ENCODE measurements around the gene RFTN2.
"Not testable (repeated sequence)": the region's sequence is repeated elsewhere in the genome, so short reads cannot be mapped to it uniquely, and the experiment has no call there.

The RFTN2 gene

DNA sequence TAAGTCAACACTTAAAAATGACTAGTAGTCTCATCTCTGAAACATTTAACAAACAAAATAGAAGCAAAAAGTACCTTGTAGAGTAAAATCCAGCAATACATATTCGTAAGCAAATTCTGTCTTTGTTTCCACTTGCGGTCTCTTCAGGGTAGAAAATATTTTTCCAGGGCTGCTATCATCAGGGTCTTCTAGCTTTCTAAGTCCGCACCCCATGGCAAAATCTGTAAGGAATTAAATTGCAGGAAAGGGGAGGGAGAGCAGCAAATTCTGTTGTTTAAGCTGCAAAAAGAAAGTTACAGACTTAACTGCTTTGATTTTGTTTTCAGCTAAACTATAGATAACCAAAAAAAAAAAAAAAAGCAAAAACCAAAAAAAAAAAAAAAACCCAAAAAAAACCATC, at the start of gene RFTN2:
RFTN2 (minus strand) TSS at position 342 of the 400 bp plus-strand sequence; CDS start at position 213, 129 bp downstream.
- DNase-seq: no peak

- DNase-seq: no peak
Measured at GRCh38 chr2:197717863-197718262, 42.5 kb upstream of the RFTN2 start.

DNA sequence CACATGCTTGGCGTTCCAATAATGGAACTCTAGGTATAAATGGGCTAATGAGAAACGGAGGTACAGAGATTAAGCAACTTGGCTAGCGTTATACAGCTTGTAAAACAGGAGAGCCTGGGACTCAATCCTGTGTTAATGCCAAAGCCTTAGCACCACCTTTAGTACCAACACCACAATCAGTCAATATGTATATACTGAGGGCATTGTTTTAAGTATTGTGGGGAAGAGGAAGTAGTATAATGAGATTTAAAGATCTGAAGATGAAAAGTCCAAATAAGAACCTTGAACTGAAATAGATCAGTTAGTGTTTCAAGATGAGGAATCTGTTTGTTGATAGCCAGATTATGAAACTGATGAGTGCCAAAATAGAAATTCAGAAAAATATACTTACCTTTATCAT, 37.9 kb upstream of the RFTN2 start:
- DNase-seq: no peak

GRCh38 chr2:197711578-197711977, 36.2 kb upstream of the RFTN2 start:
- no peak for DNase-seq

DNA sequence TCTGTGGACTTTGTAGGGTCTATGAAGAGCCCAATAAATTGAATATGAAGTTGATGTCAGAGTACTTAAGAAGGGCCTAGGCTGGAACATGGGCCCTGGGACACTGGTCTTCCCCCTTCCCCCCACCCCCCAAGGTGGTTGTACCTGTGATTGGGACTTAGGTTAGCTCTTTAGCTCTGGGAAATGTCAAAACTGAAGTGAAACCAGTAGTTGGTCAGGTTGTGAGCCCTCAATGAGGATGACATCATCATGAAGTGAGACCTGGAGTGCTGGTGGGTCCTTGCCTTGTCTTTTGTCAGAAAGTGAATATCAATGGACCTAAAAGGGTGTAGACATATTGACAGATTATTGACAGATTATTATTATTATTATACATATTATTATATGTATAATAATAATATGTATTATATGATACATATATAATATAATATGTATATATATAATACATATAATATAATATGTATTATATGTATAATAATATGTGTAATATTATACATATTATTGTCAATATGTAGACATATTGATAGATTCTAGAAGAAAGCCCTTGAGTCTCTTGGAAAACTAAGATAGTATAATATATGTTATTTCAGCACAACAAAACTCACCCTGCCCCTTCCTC, 35.1 kb upstream of the RFTN2 start:
- DNase-seq: no peak

DNA sequence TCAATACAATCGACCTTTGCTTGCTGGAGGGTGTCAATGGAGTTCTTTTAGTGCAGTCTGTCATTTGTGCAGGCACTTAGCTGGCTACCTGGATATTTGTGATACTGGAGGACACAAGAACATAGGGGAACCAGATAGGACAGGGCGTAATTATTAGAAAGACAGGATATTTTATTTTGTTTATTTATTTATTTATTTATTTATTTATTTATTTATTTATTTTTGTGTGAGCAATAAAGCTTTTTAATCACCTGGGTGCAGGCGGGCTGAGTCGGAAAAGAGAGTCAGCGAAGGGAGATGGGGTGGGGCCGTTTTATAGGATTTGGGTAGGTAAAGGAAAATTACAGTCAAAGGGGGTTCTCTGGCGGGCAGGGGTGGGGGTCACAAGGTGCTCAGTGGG, 33.8 kb upstream of the RFTN2 start:
- DNase-seq: not testable (repeated sequence)

GRCh38 chr2:197708331-197708730, 32.9 kb upstream of the RFTN2 start:
- no peak for DNase-seq

- DNase-seq: peak; percentile 11
Measured at GRCh38 chr2:197707316-197708213, 32.2 kb upstream of the RFTN2 start.

DNA sequence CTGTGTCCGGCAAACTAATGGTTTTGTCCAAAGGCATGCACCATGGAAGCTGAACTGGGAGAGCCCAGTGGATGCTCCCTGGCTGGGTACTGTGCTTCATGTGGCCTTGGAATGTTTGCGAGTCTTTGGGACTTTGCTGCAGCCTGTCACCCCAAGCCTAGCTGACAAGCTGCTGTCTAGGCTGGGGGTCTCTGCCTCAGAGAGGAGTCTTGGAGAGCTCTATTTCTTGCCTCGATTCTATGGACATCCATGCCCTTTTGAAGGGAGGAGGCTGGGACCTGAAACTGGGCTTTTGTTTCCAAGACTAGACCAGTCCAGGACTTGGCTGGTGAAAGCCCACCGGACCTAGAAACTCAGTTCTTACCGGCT, 31.4 kb upstream of the RFTN2 start:
- no peak for DNase-seq

- no peak for DNase-seq
Measured at GRCh38 chr2:197705912-197706838, 30.8 kb upstream of the RFTN2 start.

- peak; percentile 87 for DNase-seq
Measured at GRCh38 chr2:197705121-197705911, 29.9 kb upstream of the RFTN2 start, which contains the start of gene MARS2. Gene MARS2 (plus strand): TSS chr2:197705369. CDS start chr2:197705406, 37 bp downstream.

GRCh38 chr2:197704434-197705120, 29.2 kb upstream of the RFTN2 start:
- no peak for DNase-seq

- DNase-seq: no peak
Measured at GRCh38 chr2:197700960-197701359, 25.6 kb upstream of the RFTN2 start.

DNA sequence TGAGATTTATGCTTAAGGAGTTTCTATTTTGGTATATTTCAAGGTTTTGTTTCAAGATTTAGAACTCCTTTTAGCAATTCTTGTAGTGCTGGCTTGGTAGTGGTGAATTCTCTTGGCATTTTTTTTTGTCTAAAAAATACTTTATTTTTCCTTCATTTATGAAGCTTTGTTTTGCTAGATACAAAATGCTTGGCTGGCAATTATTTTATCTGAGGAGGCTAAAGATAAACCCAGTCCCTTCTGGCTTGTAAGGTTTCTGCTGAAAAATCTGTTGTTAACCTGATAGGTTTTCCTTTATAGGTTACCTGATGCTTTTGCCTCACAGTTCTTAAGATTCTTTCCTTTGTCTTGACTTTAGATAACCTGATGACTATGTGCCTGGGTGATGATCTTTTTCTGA, 24.3 kb upstream of the RFTN2 start:
- not testable (repeated sequence) for DNase-seq

DNA sequence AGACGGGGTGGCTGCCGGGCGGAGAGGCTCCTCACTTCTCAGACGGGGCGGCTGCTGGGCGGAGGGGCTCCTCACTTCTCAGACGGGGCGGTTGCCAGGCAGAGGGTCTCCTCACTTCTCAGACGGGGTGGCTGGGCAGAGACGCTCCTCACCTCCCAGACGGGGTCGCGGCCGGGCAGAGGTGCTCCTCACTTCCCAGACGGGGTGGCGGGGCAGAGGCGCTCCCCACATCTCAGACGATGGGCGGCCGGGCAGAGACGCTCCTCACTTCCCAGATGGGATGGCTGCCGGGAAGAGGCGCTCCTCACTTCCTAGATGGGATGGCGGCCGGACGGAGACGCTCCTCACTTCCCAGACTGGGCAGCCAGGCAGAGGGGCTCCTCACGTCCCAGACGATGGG, 21.2 kb upstream of the RFTN2 start:
- not testable (repeated sequence) for DNase-seq

- DNase-seq: not testable (repeated sequence)
Measured at GRCh38 chr2:197695971-197696370, 20.6 kb upstream of the RFTN2 start.

- DNase-seq: not testable (repeated sequence)
Measured at GRCh38 chr2:197695206-197695605, 19.8 kb upstream of the RFTN2 start.

GRCh38 chr2:197677483-197677882, 2.1 kb upstream of the RFTN2 start:
- no peak for DNase-seq

DNA sequence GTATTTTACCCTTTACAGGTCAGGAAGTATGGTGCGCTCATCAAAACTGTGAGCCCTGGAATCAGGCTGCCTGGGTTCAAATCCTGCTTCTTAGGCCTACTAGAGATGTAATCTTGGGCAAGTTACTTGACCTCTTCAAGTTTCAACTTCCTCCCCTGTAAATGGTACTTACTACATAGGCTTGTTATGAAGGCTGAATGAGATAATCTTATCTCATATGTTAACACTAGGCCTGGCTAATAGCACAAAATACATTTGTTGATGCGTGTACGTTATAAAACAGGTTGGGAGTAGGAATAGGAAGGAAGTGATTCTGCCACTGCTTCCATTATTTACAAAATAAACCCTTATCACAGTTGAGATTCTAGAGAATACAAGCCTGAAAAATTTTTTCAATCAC, 1.7 kb upstream of the RFTN2 start:
- DNase-seq: no peak

DNA sequence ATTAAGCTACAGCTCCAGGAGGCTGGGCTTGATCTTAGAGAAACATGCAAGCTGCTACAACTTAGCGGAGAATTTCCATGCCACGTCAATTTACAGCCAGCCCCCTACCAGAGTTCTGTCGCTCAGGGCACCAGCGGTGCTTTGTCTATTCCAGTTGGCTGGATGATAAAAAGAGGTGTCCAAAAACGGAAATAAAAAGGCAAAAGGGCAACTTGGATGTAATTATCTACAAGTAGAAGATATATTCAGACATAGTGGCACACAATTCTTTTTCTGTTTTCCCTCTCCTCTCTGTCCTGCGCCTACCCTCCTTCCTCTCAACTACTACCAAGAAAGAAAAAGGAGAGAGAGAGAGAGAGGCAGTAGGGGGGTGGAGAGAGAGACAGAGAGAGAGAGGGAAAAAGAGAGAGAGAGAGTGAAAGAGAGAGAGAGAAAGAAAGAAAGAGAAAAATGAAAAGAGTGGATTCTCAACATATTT, 363 bp upstream of the RFTN2 start:
- no peak for DNase-seq

DNA sequence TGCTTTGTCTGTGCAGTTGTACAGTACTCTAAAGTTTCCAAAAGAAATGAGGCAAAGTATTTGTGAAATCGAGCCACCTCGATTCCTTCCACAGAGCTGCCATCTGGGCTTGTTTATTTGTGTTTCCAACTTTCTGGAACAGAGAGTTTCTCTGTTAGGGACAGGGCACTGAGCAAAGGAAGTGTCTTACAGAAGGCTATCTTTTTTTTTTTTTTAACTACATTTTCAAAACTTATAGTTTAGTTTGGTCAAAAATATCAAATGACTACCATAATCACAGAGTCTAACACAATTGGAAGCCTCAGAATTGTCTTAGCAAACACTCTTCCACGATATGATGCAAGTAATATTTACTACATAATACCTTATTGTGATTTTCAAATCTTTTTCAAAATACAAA, 796 bp downstream of the RFTN2 start:
- DNase-seq: no peak

- no peak for DNase-seq
Measured at GRCh38 chr2:197674060-197674459, 1.3 kb downstream of the RFTN2 start.

All from NCI-H774 (cell line).